HG02588 (cell line): ENCODE data around the gene STK32B.
"Not testable (repeated sequence)": the region's sequence is repeated elsewhere in the genome, so short reads cannot be mapped to it uniquely, and the experiment has no call there.

Source experiments
- ATAC-seq: cut with Tn5 transposase; IDR thresholded peaks from one replicate; pipeline ENCODE4 v1.9.1; 2021; ENCODE audit warnings: mild to moderate bottlenecking, moderate library complexity; ENCODE audit not compliant: unreplicated experiment

STK32B gene

GRCh38 chr4:5066968-5067367, 15.7 kb downstream of the STK32B start:
- ATAC-seq: not testable (repeated sequence)

- ATAC-seq: no peak
Measured at GRCh38 chr4:5067908-5068307, 16.6 kb downstream of the STK32B start.

- no peak for ATAC-seq
Measured at GRCh38 chr4:5069901-5070300, 18.6 kb downstream of the STK32B start.

GRCh38 chr4:5072948-5073347, 21.7 kb downstream of the STK32B start:
- no peak for ATAC-seq

GRCh38 chr4:5078009-5078408, 26.7 kb downstream of the STK32B start:
- ATAC-seq: no peak

DNA sequence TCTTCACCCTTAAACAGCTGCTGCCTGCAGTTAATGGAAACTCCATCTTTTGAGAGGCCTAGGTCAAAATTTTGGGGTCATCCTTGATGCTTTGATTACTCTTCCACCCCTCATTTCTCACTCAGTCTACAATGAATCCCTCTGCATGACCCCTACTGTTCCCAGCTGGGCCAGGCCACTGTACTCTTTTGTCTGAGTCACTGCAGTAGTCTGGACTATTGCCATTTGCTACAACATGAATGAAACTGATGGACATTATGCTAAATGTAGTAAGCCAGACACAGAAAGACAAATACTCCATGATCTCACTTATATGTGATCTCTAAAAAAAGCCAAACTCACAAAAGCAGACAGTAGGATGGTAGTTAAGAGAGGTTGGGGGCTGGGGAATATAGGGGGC, 28.3 kb downstream of the STK32B start:
- no peak for ATAC-seq

DNA sequence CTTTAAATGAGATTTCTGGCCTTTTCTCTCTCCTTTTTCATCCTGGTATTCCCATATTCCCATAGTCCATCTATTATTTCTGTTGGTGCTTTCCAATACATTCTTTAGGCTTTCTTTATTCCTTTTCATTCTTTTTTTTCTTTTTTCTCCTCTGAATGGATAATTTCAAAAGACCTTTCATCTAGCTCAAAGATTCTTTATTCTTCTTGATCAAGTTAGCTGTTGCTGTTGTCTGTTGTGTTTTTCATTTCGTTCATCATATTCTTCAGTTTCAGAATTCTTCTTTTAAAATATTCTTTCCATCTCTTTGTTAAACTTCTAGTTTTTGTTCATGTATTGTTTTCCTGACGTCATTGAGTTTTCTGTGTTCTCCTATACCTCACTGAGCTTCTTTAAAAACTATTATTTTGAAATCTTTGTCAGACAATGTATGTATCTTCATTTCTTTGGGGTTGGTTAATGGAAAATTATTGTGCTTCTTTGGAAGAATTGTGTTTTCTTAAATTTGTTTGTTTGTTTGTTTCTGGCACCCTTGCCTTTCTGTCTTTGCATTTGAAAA, 30.2 kb downstream of the STK32B start:
- ATAC-seq: no peak

- no peak for ATAC-seq
Measured at GRCh38 chr4:5082376-5082775, 31.1 kb downstream of the STK32B start.

DNA sequence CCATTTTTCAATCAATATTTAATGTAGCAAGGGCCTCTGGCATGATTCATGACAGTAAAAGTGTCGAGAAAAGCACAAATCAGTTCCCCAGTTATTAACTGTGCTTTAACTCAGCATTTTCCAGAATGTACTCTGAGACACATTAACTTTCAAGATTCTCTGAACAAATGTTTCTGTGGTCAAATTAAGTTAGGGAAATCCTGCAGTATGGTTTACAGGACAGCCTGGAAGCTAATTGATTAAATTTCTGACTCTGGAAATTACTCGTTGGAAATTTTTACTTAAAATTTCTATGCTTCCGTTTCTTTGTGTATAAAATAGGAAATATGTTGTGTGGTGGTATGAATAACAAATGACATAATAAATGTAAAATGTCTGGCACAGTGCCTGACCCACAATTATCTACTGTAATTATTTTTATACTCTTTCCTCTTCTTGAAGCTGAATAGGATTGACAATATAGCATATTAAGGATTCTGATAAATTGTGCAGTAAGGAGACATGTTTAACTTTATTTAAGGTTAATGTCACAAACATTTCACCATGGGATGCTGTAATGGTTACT, 33.7 kb downstream of the STK32B start:
- ATAC-seq: no peak

- no peak for ATAC-seq
Measured at GRCh38 chr4:5086535-5086934, 35.3 kb downstream of the STK32B start.

- ATAC-seq: no peak
Measured at GRCh38 chr4:5096261-5096660, 45.0 kb downstream of the STK32B start.

GRCh38 chr4:5098176-5098575, 46.9 kb downstream of the STK32B start:
- no peak for ATAC-seq

DNA sequence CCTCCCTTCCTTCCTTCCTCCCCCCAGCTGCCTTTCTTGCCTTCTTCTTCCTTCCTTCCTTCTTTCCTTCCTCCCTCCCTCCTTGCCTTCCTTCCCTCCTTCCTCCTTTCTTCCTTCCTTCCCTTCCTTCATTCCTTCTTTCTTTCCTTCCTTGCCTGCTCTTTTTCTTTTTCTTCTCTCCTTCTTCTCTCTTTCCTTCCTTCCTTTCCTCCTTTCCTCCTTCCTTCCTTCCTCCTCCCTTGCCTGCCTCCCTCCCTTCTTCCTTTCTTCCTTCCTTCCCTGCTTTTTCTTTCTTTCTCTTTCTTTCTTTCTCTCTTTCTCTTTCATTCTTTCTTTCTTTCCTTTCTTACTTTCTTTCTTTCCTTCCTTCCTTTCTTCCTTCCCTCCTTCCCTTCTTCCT, 49.1 kb downstream of the STK32B start:
- no peak for ATAC-seq

DNA sequence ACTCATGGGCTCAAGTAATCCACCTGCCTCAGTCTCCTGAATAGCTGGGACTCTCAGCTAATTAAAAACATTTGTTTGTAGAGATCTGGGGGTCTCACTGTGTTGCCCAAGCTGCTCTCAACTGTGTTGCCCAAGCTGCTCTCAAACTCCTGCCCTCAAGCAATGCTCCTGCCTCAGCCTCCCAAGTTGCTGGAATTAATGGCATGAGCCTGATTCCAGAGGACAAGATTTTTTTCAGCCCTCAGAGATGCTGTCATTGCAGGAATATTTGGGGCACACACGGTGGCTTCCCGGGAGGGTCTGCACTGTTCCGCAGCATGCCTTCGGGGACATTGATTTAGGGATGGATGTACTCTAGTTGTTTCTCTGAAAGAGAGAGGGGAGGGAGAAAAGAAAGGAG, 49.7 kb downstream of the STK32B start:
- no peak for ATAC-seq

- ATAC-seq: no peak
Measured at GRCh38 chr4:5101571-5101970, 50.3 kb downstream of the STK32B start.

GRCh38 chr4:5110901-5111300, 59.6 kb downstream of the STK32B start:
- ATAC-seq: no peak

DNA sequence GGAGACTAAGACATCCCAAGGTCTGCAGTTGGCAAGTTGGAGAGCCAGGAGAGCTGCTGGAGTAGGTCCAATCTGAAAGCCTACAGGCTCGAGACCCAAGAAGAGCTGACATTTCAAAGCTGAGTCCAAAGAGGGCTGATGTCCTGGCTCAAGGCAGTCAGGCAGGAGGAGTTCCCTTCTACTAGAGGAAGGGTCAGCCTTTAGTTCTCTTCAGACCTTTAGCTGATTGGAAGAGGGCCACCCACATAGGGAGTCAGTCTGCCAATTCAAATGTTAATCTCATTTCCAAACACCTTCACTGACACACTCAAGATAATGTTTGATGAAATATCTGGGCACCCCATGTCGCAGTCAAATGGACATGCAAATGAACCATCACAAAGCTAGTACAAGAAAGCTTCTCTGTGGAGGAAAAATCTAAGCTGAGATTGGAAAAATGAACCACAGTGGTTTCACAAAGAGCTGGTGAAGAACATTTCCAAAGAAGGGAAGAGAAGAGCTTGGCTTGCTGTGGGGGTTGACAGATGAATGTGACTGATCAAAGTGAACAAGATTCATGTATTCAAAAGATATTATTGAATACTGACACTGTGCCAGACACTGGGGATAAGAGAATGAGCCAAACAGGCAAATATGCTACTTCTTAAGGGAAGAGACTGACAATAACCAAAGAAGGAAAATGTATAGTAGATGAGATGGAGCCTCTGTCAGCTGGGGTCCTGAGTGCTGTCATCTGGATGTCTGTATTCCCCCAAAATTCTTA, 61.2 kb downstream of the STK32B start:
- ATAC-seq: no peak

GRCh38 chr4:5114950-5115349, 63.7 kb downstream of the STK32B start:
- no peak for ATAC-seq

DNA sequence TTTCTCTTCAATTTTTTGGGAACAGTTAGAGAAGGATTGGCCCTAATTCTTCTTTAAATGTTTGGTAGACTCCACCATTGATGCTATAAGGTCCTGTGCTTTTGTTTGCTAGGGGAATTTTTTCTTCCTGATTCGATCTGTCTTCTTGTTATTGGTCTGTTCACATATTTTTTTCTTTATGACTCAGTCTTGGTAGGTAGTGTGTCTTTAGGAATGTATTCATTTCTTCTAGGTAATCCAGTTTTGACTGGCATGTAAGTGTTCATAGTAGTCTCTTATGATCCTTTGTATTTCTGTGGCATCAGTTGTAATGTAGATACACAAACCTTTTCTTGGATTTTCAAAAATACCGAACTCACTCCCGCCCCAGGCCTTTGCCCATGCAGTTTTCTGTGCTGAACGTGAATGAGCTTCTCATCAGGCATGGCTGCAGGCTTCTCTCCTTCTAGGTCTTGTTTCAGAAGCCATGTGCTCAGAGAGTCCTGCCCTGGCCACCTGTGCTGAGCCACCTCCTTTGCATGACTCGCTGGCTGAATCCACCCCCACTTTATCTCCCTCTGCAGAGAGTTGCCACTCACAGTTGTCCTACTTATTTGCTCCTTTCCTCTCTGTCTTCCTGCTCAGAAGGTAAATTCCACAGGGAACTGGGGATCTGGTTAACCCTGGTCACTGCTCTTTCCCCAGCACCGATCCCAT, 67.0 kb downstream of the STK32B start:
- no peak for ATAC-seq

- no peak for ATAC-seq
Measured at GRCh38 chr4:5118994-5119835, 67.9 kb downstream of the STK32B start.

DNA sequence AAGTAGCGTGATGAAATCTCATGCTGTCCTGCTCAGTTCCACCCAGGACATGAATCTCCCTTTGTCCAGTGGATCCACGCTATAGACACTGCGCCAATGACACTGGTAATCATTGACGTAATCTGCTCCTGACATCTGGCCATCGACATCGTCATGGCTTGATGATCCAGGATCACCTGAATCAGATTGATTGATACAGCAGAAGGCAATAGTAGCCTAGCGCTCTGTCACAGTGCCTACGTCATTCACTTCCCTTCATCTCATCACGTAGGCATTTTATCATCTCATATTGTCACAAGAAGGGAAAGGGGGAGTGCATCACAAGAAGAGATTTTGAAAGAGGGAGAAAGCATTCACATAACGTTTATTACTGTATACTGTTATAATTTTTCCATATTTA, 68.8 kb downstream of the STK32B start:
- ATAC-seq: no peak
